Stimulated activated CD4-positive, alpha-beta T cell treated with anti-CD3 and anti-CD28 coated beads, Interleukin-2, amount 100 ng/mL, for 24 hours (primary cell): ENCODE data around the gene IFNA17.
"Not testable (repeated sequence)": the region's sequence is repeated elsewhere in the genome, so short reads cannot be mapped to it uniquely, and the experiment has no call there.

ENCODE experiments used
- DNase-seq, 2 donors: peaks; one replicate each; pipeline ENCODE4 v3.0.0-alpha.2; 2020

Gene IFNA17

GRCh38 chr9:21228122-21228521 lies at the start of gene IFNA17:
TSS of gene IFNA17 (minus strand) at chr9:21228222. CDS start at chr9:21228173, 49 bp downstream.
- DNase-seq = no peak

GRCh38 chr9:21268347-21268657 lies 40.3 kb upstream of the IFNA17 start:
- no peak for DNase-seq

GRCh38 chr9:21267485-21268346 lies 39.7 kb upstream of the IFNA17 start:
- no peak for DNase-seq

- DNase-seq = no peak
These were observed 38.9 kb upstream of the IFNA17 start for GRCh38 chr9:21266733-21267484.

- no peak for DNase-seq
These were observed 37.6 kb upstream of the IFNA17 start for GRCh38 chr9:21265421-21266189.

- DNase-seq = no peak
These were observed 27.7 kb upstream of the IFNA17 start for GRCh38 chr9:21255538-21256212.

- DNase-seq = no peak
These were observed 24.9 kb upstream of the IFNA17 start for GRCh38 chr9:21252721-21253547.

- DNase-seq = no peak
These were observed 23.6 kb upstream of the IFNA17 start for GRCh38 chr9:21251638-21252037.

- DNase-seq = no peak
These were observed 23.2 kb upstream of the IFNA17 start for GRCh38 chr9:21251190-21251589.

- no peak for DNase-seq
These were observed 16.8 kb upstream of the IFNA17 start for GRCh38 chr9:21244836-21245235.

GRCh38 chr9:21239911-21240310 lies 11.9 kb upstream of the IFNA17 start, which contains the start of gene IFNA14:
TSS of gene IFNA14 (minus strand) at chr9:21240005. CDS start at chr9:21239935, 70 bp downstream.
- DNase-seq = no peak

GRCh38 chr9:21236360-21236714 lies 8.3 kb upstream of the IFNA17 start:
- DNase-seq = not testable (repeated sequence)

- DNase-seq = peak in 1 of 2 donors; percentile 22
These were observed 7.7 kb upstream of the IFNA17 start for GRCh38 chr9:21235468-21236359.

- no peak for DNase-seq
These were observed 6.2 kb upstream of the IFNA17 start for GRCh38 chr9:21234153-21234687.

- DNase-seq = no peak
These were observed 5.2 kb upstream of the IFNA17 start for GRCh38 chr9:21233258-21233657.

GRCh38 chr9:21217211-21217610 lies 10.8 kb downstream of the IFNA17 start, which contains the start of gene IFNA16:
TSS of gene IFNA16 (minus strand) at chr9:21217311. CDS start at chr9:21217305, 6 bp downstream.
- not testable (repeated sequence) for DNase-seq

GRCh38 chr9:21213411-21214326 lies 14.4 kb downstream of the IFNA17 start:
- DNase-seq = not testable (repeated sequence)

GRCh38 chr9:21212160-21212559 lies 15.9 kb downstream of the IFNA17 start:
- not testable (repeated sequence) for DNase-seq

- DNase-seq = not testable (repeated sequence)
These were observed 17.2 kb downstream of the IFNA17 start for GRCh38 chr9:21210782-21211181.
